CD4-positive, CD25-positive, alpha-beta regulatory T cell (primary cell): ENCODE data around the gene DOK3. TPM values are rescaled to one million over a fixed set of nuclear protein-coding genes. Genes with fewer than 3 reads are reported as not detected.
A peak's percentile ranks its signal among the peaks of the same experiment; 100 is the strongest.

Experiments
- ATAC-seq, 2 donors: fragments of 150-1000 bp; cut with Tn5 transposase; one replicate each; pipeline ENCODE4 v1.10.0; 2021; ENCODE audit warnings: low read depth in 2 of 2, moderate number of reproducible peaks in 2 of 2, moderate library complexity in 1 of 2
- DNase-seq, 3 donors: peaks; one replicate each; pipeline versions ENCODE4 v3.0.0 to v3.0.0-alpha.2; 2012 to 2022; ENCODE audit warnings: mixed read lengths in 1 of 3
- H3K27ac ChIP-seq: one replicate; pipeline ENCODE4 v1.7.0; 2013; ENCODE audit warnings: mild to moderate bottlenecking, low read length; ENCODE audit not compliant: insufficient read depth, poor library complexity, severe bottlenecking
- H3K27me3 ChIP-seq: one replicate; pipeline ENCODE4 v1.7.0; 2013; ENCODE audit warnings: low read length; ENCODE audit not compliant: control insufficient read depth, insufficient read depth
- H3K36me3 ChIP-seq: one replicate; pipeline ENCODE4 v1.7.0; 2013; ENCODE audit warnings: mild to moderate bottlenecking, low read length, moderate library complexity; ENCODE audit not compliant: control insufficient read depth, insufficient read depth
- H3K4me1 ChIP-seq: 2 replicates; pipeline ENCODE4 v1.7.0; 2013; ENCODE audit warnings: mild to moderate bottlenecking, low read length; ENCODE audit not compliant: insufficient read depth, control insufficient read depth, poor library complexity, severe bottlenecking
- H3K4me3 ChIP-seq: one replicate; pipeline ENCODE4 v1.7.0; 2013; ENCODE audit warnings: low read depth, mild to moderate bottlenecking, low read length, moderate library complexity
- H3K9me3 ChIP-seq, 2 experiments: 1 replicate in 1 of 2; 2 replicates in 1 of 2; pipeline ENCODE4 v1.7.0; 2013; ENCODE audit warnings: low read length in 2 of 2, mild to moderate bottlenecking in 1 of 2, moderate library complexity in 1 of 2; ENCODE audit not compliant: control insufficient read depth in 2 of 2
- H3K27ac Mint-ChIP-seq, 3 donors: one replicate each; pipeline ENCODE4 v1.8.0; 2020 to 2022; ENCODE audit warnings: mild to moderate bottlenecking in 3 of 3, mixed read lengths in 3 of 3, moderate library complexity in 2 of 3
- H3K27me3 Mint-ChIP-seq: one replicate; pipeline ENCODE4 v1.8.0; 2022; ENCODE audit warnings: mild to moderate bottlenecking, mixed read lengths
- H3K36me3 Mint-ChIP-seq: one replicate; pipeline ENCODE4 v1.8.0; 2020; ENCODE audit warnings: mixed read lengths
- H3K4me1 Mint-ChIP-seq, 4 donors: one replicate each; pipeline ENCODE4 v1.8.0; 2020 to 2022; ENCODE audit warnings: mixed read lengths in 4 of 4, mild to moderate bottlenecking in 1 of 4
- H3K4me3 Mint-ChIP-seq, 4 donors: one replicate each; pipeline ENCODE4 v1.8.0; 2020 to 2022; ENCODE audit warnings: mild to moderate bottlenecking in 4 of 4, mixed read lengths in 4 of 4, moderate library complexity in 3 of 4
- H3K9me3 Mint-ChIP-seq, 7 donors: one replicate each; pipeline ENCODE4 v1.8.0; 2020 to 2022; ENCODE audit warnings: mixed read lengths in 7 of 7, mild to moderate bottlenecking in 3 of 7, moderate library complexity in 2 of 7
- polyA plus RNA-seq, 4 donors: library from polyadenylated mRNA; unstranded; fragments of 300-500 nt; fragmentation: Illumina TruSeq; gene quantifications; one replicate each; pipeline ENCODE4 v1.2.3, GENCODE V29; 2021
- total RNA-seq: library from RNA; stranded (reverse); gene quantifications from one replicate; pipeline ENCODE4 v1.2.3, GENCODE V29; 2022

DOK3 gene
- total and polyA plus RNA-seq, 5 donors from 2014 or later = 0.13 to 1.5 (median 0.17) TPM; not detected in 2

GRCh38 chr5:177524941-177525655 is 15.5 kb upstream of the DOK3 start:
- no peak overlapping the region for H3K4me3 Mint-ChIP-seq

GRCh38 chr5:177524539-177524900 is 14.9 kb upstream of the DOK3 start:
- ATAC-seq = no peak

More at GRCh38 chr5:177524941-177525655, 15.5 kb upstream of the DOK3 start:
- no peak for ATAC-seq
- no peaks in the 10 kb centered on the region for H3K9me3 Mint-ChIP-seq
- peaks cover 10% of the 10 kb centered on the region for H3K36me3 Mint-ChIP-seq
- H3K9me3 ChIP-seq = no peaks in the 10 kb centered on the region
- no peak overlapping the region for H3K4me3 ChIP-seq
- no peak overlapping the region for H3K27ac Mint-ChIP-seq
- H3K27me3 Mint-ChIP-seq = no peaks in the 10 kb centered on the region
- no peak for DNase-seq
- H3K27me3 ChIP-seq = no peaks in the 10 kb centered on the region
- peaks cover 0 to 23% (median 6%) of the 10 kb centered on the region in 4 donors for H3K4me1 Mint-ChIP-seq
- no peak overlapping the region for H3K27ac ChIP-seq
- peaks cover 9% of the 10 kb centered on the region for H3K4me1 ChIP-seq
- H3K36me3 ChIP-seq = peaks cover 60% of the 10 kb centered on the region

GRCh38 chr5:177523711-177524538 is 14.3 kb upstream of the DOK3 start:
- H3K27me3 Mint-ChIP-seq = no peaks in the 10 kb centered on the region
- DNase-seq (no peak), ATAC-seq (no peak)
- Histone ChIP-seq H3K36me3 (peaks cover 48% of the 10 kb centered on the region), H3K27ac (no peak overlapping the region), H3K27me3 (no peaks in the 10 kb centered on the region), H3K4me1 (peaks cover 20% of the 10 kb centered on the region), H3K9me3 (no peaks in the 10 kb centered on the region), H3K4me3 (no peak overlapping the region)
- H3K4me1 Mint-ChIP-seq = peaks cover 0 to 33% (median 9%) of the 10 kb centered on the region in 4 donors
- no peak overlapping the region for H3K27ac Mint-ChIP-seq
- no peak overlapping the region for H3K4me3 Mint-ChIP-seq
- H3K36me3 Mint-ChIP-seq = peaks cover 3% of the 10 kb centered on the region
- H3K9me3 Mint-ChIP-seq = no peaks in the 10 kb centered on the region

More at GRCh38 chr5:177524539-177524900, 14.9 kb upstream of the DOK3 start:
- H3K27ac Mint-ChIP-seq = no peak overlapping the region
- no peak for DNase-seq
- peaks cover 54% of the 10 kb centered on the region for H3K36me3 ChIP-seq
- no peak overlapping the region for H3K4me3 ChIP-seq
- peaks cover 6% of the 10 kb centered on the region for H3K36me3 Mint-ChIP-seq
- H3K4me1 ChIP-seq = peaks cover 15% of the 10 kb centered on the region
- no peaks in the 10 kb centered on the region for H3K9me3 Mint-ChIP-seq
- no peak overlapping the region for H3K27ac ChIP-seq
- peaks cover 0 to 27% (median 9%) of the 10 kb centered on the region in 4 donors for H3K4me1 Mint-ChIP-seq
- no peaks in the 10 kb centered on the region for H3K27me3 Mint-ChIP-seq
- H3K9me3 ChIP-seq = no peaks in the 10 kb centered on the region
- H3K4me3 Mint-ChIP-seq = no peak overlapping the region
- H3K27me3 ChIP-seq = no peaks in the 10 kb centered on the region

- ATAC-seq (no peak), DNase-seq (no peak)
- Mint-ChIP-seq H3K4me1 (peaks cover 0 to 47% (median 17%) of the 10 kb centered on the region in 4 donors), H3K4me3 (peak overlapping the region in 2 of 4 donors; percentile 16 to 64), H3K9me3 (peaks cover 0 to 2% (median 0%) of the 10 kb centered on the region in 7 donors), H3K27me3 (no peaks in the 10 kb centered on the region), H3K27ac (peak overlapping the region in 2 of 3 donors; percentile 46 to 62), H3K36me3 (peaks cover 8% of the 10 kb centered on the region)
- Histone ChIP-seq H3K9me3 (no peaks in the 10 kb centered on the region), H3K4me3 (no peak overlapping the region), H3K27ac (no peak overlapping the region), H3K36me3 (peaks cover 28% of the 10 kb centered on the region), H3K27me3 (no peaks in the 10 kb centered on the region), H3K4me1 (peaks cover 29% of the 10 kb centered on the region)
Measured at GRCh38 chr5:177520916-177521513, 11.4 kb upstream of the DOK3 start.

GRCh38 chr5:177520271-177520670 is 10.6 kb upstream of the DOK3 start:
- ATAC-seq (no peak), DNase-seq (no peak)
- H3K4me3 ChIP-seq = no peak overlapping the region
- H3K4me1 ChIP-seq = peaks cover 36% of the 10 kb centered on the region
- no peaks in the 10 kb centered on the region for H3K27me3 ChIP-seq
- Mint-ChIP-seq H3K27ac (peak overlapping the region in 2 of 3 donors; percentile 55 to 62), H3K9me3 (peaks cover 0 to 2% (median 0%) of the 10 kb centered on the region in 7 donors), H3K4me1 (peaks cover 0 to 54% (median 23%) of the 10 kb centered on the region in 4 donors), H3K27me3 (no peaks in the 10 kb centered on the region), H3K4me3 (peak overlapping the region in 2 of 4 donors; percentile 28 to 38), H3K36me3 (peaks cover 14% of the 10 kb centered on the region)
- H3K27ac ChIP-seq = no peak overlapping the region
- peaks cover 24% of the 10 kb centered on the region for H3K36me3 ChIP-seq
- H3K9me3 ChIP-seq = no peaks in the 10 kb centered on the region

- H3K36me3 Mint-ChIP-seq = peaks cover 16% of the 10 kb centered on the region
- Histone ChIP-seq H3K27ac (no peak overlapping the region), H3K36me3 (peaks cover 27% of the 10 kb centered on the region), H3K9me3 (no peaks in the 10 kb centered on the region), H3K27me3 (no peaks in the 10 kb centered on the region), H3K4me3 (no peak overlapping the region), H3K4me1 (peaks cover 40% of the 10 kb centered on the region)
- H3K27ac Mint-ChIP-seq = peak overlapping the region in 1 of 3 donors; percentile 66
- H3K27me3 Mint-ChIP-seq = no peaks in the 10 kb centered on the region
- H3K9me3 Mint-ChIP-seq = peaks cover 0 to 2% (median 0%) of the 10 kb centered on the region in 7 donors
- H3K4me3 Mint-ChIP-seq = peak overlapping the region in 2 of 4 donors; percentile 16 to 38
- ATAC-seq = no peak
- DNase-seq = no peak
- H3K4me1 Mint-ChIP-seq = peaks cover 0 to 59% (median 26%) of the 10 kb centered on the region in 4 donors
Measured at GRCh38 chr5:177519463-177520235, 10.0 kb upstream of the DOK3 start.
